ENCODE measurements around the gene WFDC9. TPM values are rescaled to one million over a fixed set of nuclear protein-coding genes. Genes with fewer than 3 reads are reported as not detected.
"Not testable (repeated sequence)": the region's sequence is repeated elsewhere in the genome, so short reads cannot be mapped to it uniquely, and the experiment has no call there.

WFDC9 gene
- total RNA-seq (2014; rRNA removed; shearing (Covaris generic)): not detected in 2 replicates
- polyA plus RNA-seq (2015; cell fraction: cytosol; rRNA removed): not detected in 2 replicates
- not detected in 2 replicates for polyA plus RNA-seq (2015; cell fraction: nucleus; rRNA removed)

GRCh38 chr20:45631184-45631583 lies at the start of gene WFDC9:
Gene WFDC9 (minus strand): TSS chr20:45631284. CDS start chr20:45610181, 21,103 bp downstream.
- no peak for DNase-seq (ENCODE audit: low read depth)

- DNase-seq (ENCODE audit: low read depth): no peak
These were observed 48.6 kb upstream of the WFDC9 start for GRCh38 chr20:45679650-45680049.

- DNase-seq (ENCODE audit: low read depth): no peak
These were observed 41.7 kb upstream of the WFDC9 start for GRCh38 chr20:45672765-45673164.

GRCh38 chr20:45670139-45670538 lies 39.1 kb upstream of the WFDC9 start, which contains the start of gene WFDC11:
Gene WFDC11 (minus strand): TSS chr20:45670239. CDS start chr20:45650600, 19,639 bp downstream.
- DNase-seq (ENCODE audit: low read depth): no peak

GRCh38 chr20:45657038-45657437 lies 26.0 kb upstream of the WFDC9 start:
- DNase-seq (ENCODE audit: low read depth): not testable (repeated sequence)

- not testable (repeated sequence) for DNase-seq (ENCODE audit: low read depth)
These were observed 20.6 kb upstream of the WFDC9 start for GRCh38 chr20:45651726-45652125.

GRCh38 chr20:45649312-45649863 lies 18.3 kb upstream of the WFDC9 start:
- DNase-seq (ENCODE audit: low read depth): no peak

- DNase-seq (ENCODE audit: low read depth): no peak
These were observed 16.5 kb upstream of the WFDC9 start for GRCh38 chr20:45647441-45648050.

GRCh38 chr20:45646875-45647274 lies 15.8 kb upstream of the WFDC9 start:
- no peak for DNase-seq (ENCODE audit: low read depth)

- DNase-seq (ENCODE audit: low read depth): not testable (repeated sequence)
These were observed 14.8 kb upstream of the WFDC9 start for GRCh38 chr20:45645869-45646268.

- DNase-seq (ENCODE audit: low read depth): not testable (repeated sequence)
These were observed 10.0 kb upstream of the WFDC9 start for GRCh38 chr20:45641076-45641475.

GRCh38 chr20:45639687-45640086 lies 8.6 kb upstream of the WFDC9 start:
- no peak for DNase-seq (ENCODE audit: low read depth)

GRCh38 chr20:45636513-45636912 lies 5.4 kb upstream of the WFDC9 start:
- DNase-seq (ENCODE audit: low read depth): no peak

- peak; percentile 24 for DNase-seq (ENCODE audit: low read depth)
These were observed 713 bp downstream of the WFDC9 start for GRCh38 chr20:45630371-45630770.

GRCh38 chr20:45629496-45630100 lies 1.5 kb downstream of the WFDC9 start, which contains the start of gene WFDC10A:
Gene WFDC10A (plus strand): TSS chr20:45629739. CDS start chr20:45629814, 75 bp downstream.
- peak; percentile 77 for DNase-seq (ENCODE audit: low read depth)

GRCh38 chr20:45626540-45626939 lies 4.5 kb downstream of the WFDC9 start:
- no peak for DNase-seq (ENCODE audit: low read depth)

GRCh38 chr20:45621593-45621992 lies 9.5 kb downstream of the WFDC9 start:
- no peak for DNase-seq (ENCODE audit: low read depth)

GRCh38 chr20:45617591-45617990 lies 13.5 kb downstream of the WFDC9 start:
- no peak for DNase-seq (ENCODE audit: low read depth)

GRCh38 chr20:45612314-45612713 lies 18.8 kb downstream of the WFDC9 start:
- DNase-seq (ENCODE audit: low read depth): no peak

- DNase-seq (ENCODE audit: low read depth): peak; percentile 89
These were observed 20.0 kb downstream of the WFDC9 start for GRCh38 chr20:45611054-45611453.

- DNase-seq (ENCODE audit: low read depth): no peak
These were observed 23.3 kb downstream of the WFDC9 start for GRCh38 chr20:45607810-45608209.

GRCh38 chr20:45595235-45595634 lies 35.8 kb downstream of the WFDC9 start:
- DNase-seq (ENCODE audit: low read depth): no peak
